H1 (cell line): Measurements from ENCODE around the gene DPP10. TPM values are rescaled to one million over a fixed set of nuclear protein-coding genes. Genes with fewer than 3 reads are reported as not detected.
"Not testable (repeated sequence)": the region's sequence is repeated elsewhere in the genome, so short reads cannot be mapped to it uniquely, and the experiment has no call there.

Experiments
- CTCF ChIA-PET: fragments of 300-600 bp; sonication (Branson Sonifier 250); formaldehyde crosslinking; loops from one replicate; lab custom pipeline; 2021; ENCODE audit not compliant: partially characterized antibody; lab: Charles Lee
- POLR2A ChIA-PET: fragments of 300-600 bp; sonication (Branson Sonifier 250); formaldehyde crosslinking; loops from one replicate; lab custom pipeline; 2021; ENCODE audit warnings: inconsistent platforms; ENCODE audit not compliant: partially characterized antibody; lab: Charles Lee
- DNase-seq, 2 experiments: peaks; one replicate each; pipeline versions ENCODE4 v3.0.0 to v3.0.0-alpha.2; 2010 to 2022; ENCODE audit warnings: low spot score in 2 of 2, low read depth in 1 of 2, mixed read lengths in 1 of 2
- FAIRE-seq: peaks from 2 replicates; lab custom pipeline; 2011; peaks lifted over from hg19 to GRCh38; lab: Jason Lieb, UNC
- H2AFZ ChIP-seq: 2 replicates; pipeline ENCODE4 v1.8.1; 2012; ENCODE audit warnings: low read length, inconsistent platforms
- H2AK5ac ChIP-seq: 2 replicates; pipeline ENCODE4 v1.6.1; 2013; ENCODE audit warnings: low read depth, low read length
- H2BK120ac ChIP-seq: replicated peaks from 2 replicates; pipeline ENCODE3; 2013; ENCODE audit warnings: low read depth, low read length, inconsistent platforms
- H2BK12ac ChIP-seq: 2 replicates; pipeline ENCODE4 v1.6.1; 2013; ENCODE audit warnings: low read depth, low read length
- H2BK15ac ChIP-seq: 2 replicates; pipeline ENCODE4 v1.6.1; 2013; ENCODE audit warnings: low read length
- H2BK20ac ChIP-seq: 2 replicates; pipeline ENCODE4 v1.6.1; 2013; ENCODE audit warnings: low read length
- H2BK5ac ChIP-seq: 2 replicates; pipeline ENCODE4 v1.6.1; 2013; ENCODE audit warnings: low read depth, low read length
- H3K14ac ChIP-seq: 2 replicates; pipeline ENCODE4 v1.6.1; 2013; ENCODE audit warnings: inconsistent platforms; ENCODE audit not compliant: insufficient read length
- H3K18ac ChIP-seq: 2 replicates; pipeline ENCODE4 v1.6.1; 2013; ENCODE audit warnings: low read length; ENCODE audit errors: extremely low read depth
- H3K23ac ChIP-seq: 2 replicates; pipeline ENCODE4 v1.6.1; 2013; ENCODE audit warnings: inconsistent platforms; ENCODE audit not compliant: insufficient read length
- H3K23me2 ChIP-seq: 2 replicates; pipeline ENCODE4 v1.6.1; 2013; ENCODE audit warnings: low read depth, low read length
- H3K27ac ChIP-seq: 2 replicates; pipeline ENCODE4 v1.6.1; 2011; ENCODE audit warnings: low read depth, low read length, inconsistent platforms
- H3K27me3 ChIP-seq, 4 experiments: replicated peaks in 1 of 4; 1 replicate in 1 of 4; 2 replicates in 3 of 4; pipeline versions ENCODE4 v1.6.1 to v1.8.1; 2011 to 2013; ENCODE audit warnings: low read length in 3 of 4, mild to moderate bottlenecking in 3 of 4, inconsistent platforms in 2 of 4, mixed read lengths in 2 of 4, moderate library complexity in 1 of 4; ENCODE audit not compliant: control insufficient read depth in 3 of 4, insufficient read depth in 3 of 4; ENCODE audit errors: extremely low read depth in 1 of 4
- H3K36me3 ChIP-seq, 4 experiments: 2 replicates each; pipeline versions ENCODE4 v1.6.1 to v1.8.1; 2011 to 2013; ENCODE audit warnings: mild to moderate bottlenecking in 4 of 4, low read length in 3 of 4, moderate library complexity in 2 of 4, control low read depth in 1 of 4, inconsistent platforms in 1 of 4; ENCODE audit not compliant: insufficient read depth in 4 of 4, control insufficient read depth in 2 of 4
- H3K4ac ChIP-seq: replicated peaks from 2 replicates; pipeline ENCODE3; 2013; ENCODE audit warnings: low read length, low read depth, mixed read lengths, inconsistent platforms; ENCODE audit not compliant: insufficient read length
- H3K4me1 ChIP-seq, 4 experiments: replicated peaks in 1 of 4; 1 replicate in 1 of 4; 2 replicates in 3 of 4; pipeline versions ENCODE4 v1.6.1 to v1.8.1; 2011 to 2013; ENCODE audit warnings: low read length in 3 of 4, inconsistent platforms in 2 of 4, mixed read lengths in 1 of 4; ENCODE audit not compliant: insufficient read depth in 4 of 4, control insufficient read depth in 3 of 4
- H3K4me2 ChIP-seq, 2 experiments: 2 replicates each; pipeline versions ENCODE4 v1.6.1 to v1.8.1; 2011 to 2013; ENCODE audit warnings: low read depth in 2 of 2, low read length in 2 of 2, control low read depth in 1 of 2, inconsistent platforms in 1 of 2, mild to moderate bottlenecking in 1 of 2; ENCODE audit not compliant: insufficient read depth in 1 of 2
- H3K4me3 ChIP-seq, 4 experiments: fragments of 200-600, 300-600 bp in 1 of 4; sonication (generic), shearing (Covaris generic), sonication (Bioruptor Twin) in 1 of 4; 2 replicates each; pipeline versions ENCODE4 v1.5.1 to v1.8.1; 2011 to 2016; ENCODE audit warnings: low read length in 4 of 4, low read depth in 3 of 4, control low read depth in 2 of 4, inconsistent platforms in 2 of 4, mild to moderate bottlenecking in 2 of 4, mixed read lengths in 1 of 4, moderate library complexity in 1 of 4; ENCODE audit not compliant: insufficient read depth in 2 of 4; ENCODE audit errors: extremely low read depth in 1 of 4
- H3K56ac ChIP-seq: replicated peaks from 2 replicates; pipeline ENCODE3; 2013; ENCODE audit warnings: low read depth, mild to moderate bottlenecking, mixed read lengths, low read length, inconsistent platforms; ENCODE audit not compliant: insufficient read length
- H3K79me1 ChIP-seq: 2 replicates; pipeline ENCODE4 v1.6.1; 2013; ENCODE audit warnings: low read depth, low read length, control low read depth
- H3K79me2 ChIP-seq, 2 experiments: 2 replicates each; pipeline versions ENCODE4 v1.6.1 to v1.8.1; 2012 to 2013; ENCODE audit warnings: low read length in 2 of 2, mild to moderate bottlenecking in 2 of 2, inconsistent platforms in 1 of 2; ENCODE audit not compliant: insufficient read depth in 2 of 2, control insufficient read depth in 1 of 2
- H3K9ac ChIP-seq, 4 experiments: replicated peaks in 1 of 4; 1 replicate in 1 of 4; 2 replicates in 3 of 4; pipeline versions ENCODE4 v1.6.1 to v1.8.1; 2011 to 2013; ENCODE audit warnings: low read depth in 3 of 4, low read length in 3 of 4, control low read depth in 2 of 4, mild to moderate bottlenecking in 2 of 4, moderate library complexity in 2 of 4, inconsistent platforms in 1 of 4; ENCODE audit errors: extremely low read depth in 1 of 4
- H3K9me3 ChIP-seq, 2 experiments: 2 replicates each; pipeline versions ENCODE4 v1.6.1 to v1.8.1; 2012 to 2013; ENCODE audit warnings: mild to moderate bottlenecking in 2 of 2, moderate library complexity in 2 of 2, control low read depth in 1 of 2, inconsistent platforms in 1 of 2, low read depth in 1 of 2, low read length in 1 of 2, mixed read lengths in 1 of 2; ENCODE audit not compliant: insufficient read depth in 2 of 2
- H4K20me1 ChIP-seq, 2 experiments: replicated peaks in 1 of 2; 2 replicates each; pipeline versions ENCODE3 to v1.8.1; 2011 to 2013; ENCODE audit warnings: inconsistent platforms in 2 of 2, low read length in 2 of 2, mild to moderate bottlenecking in 1 of 2; ENCODE audit not compliant: insufficient read depth in 2 of 2, control insufficient read depth in 1 of 2
- H4K5ac ChIP-seq: 2 replicates; pipeline ENCODE4 v1.6.1; 2013; ENCODE audit warnings: low read length, low read depth, mixed read lengths, inconsistent platforms; ENCODE audit not compliant: insufficient read length
- H4K8ac ChIP-seq: 2 replicates; pipeline ENCODE4 v1.8.0; 2013; ENCODE audit warnings: mild to moderate bottlenecking, moderate library complexity, low read length, inconsistent platforms; ENCODE audit not compliant: insufficient read depth; ENCODE audit errors: extremely low read depth
- H4K91ac ChIP-seq: replicated peaks from 2 replicates; pipeline ENCODE3; 2013; ENCODE audit warnings: low read length, mixed read lengths, inconsistent platforms; ENCODE audit not compliant: insufficient read length
- WGBS, 2 experiments: shearing (Covaris generic) in 1 of 2; methylation state at CpG; one replicate each; pipeline versions ENCODE4 v1.1.6 to v1.1.7; 2013 to 2015; ENCODE audit warnings: low lambda C conversion rate in 2 of 2, mixed read lengths in 2 of 2, inconsistent platforms in 1 of 2, low coverage in 1 of 2, missing lambda C conversion rate in 1 of 2; ENCODE audit not compliant: insufficient replicate concordance in 2 of 2, insufficient coverage in 1 of 2, insufficient read length in 1 of 2; ENCODE audit errors: extremely low coverage in 1 of 2, missing lambda C conversion rate in 1 of 2; 5-methylcytosine and 5-hydroxymethylcytosine counted together
- polyA plus RNA-seq, 7 experiments: library from polyadenylated mRNA; depleted of rRNA in 3 of 7; stranded (reverse) in 5 of 7; unstranded in 2 of 7; fragments of >200 nt in 5 of 7; fragments of 200-250 nt in 2 of 7; gene quantifications; 1 replicate in 5 of 7; 2 replicates in 1 of 7; 4 replicates in 1 of 7; pipeline versions ENCODE4 v1.2.1 to v1.2.3, GENCODE V29; 2011 to 2013; ENCODE audit warnings: missing spikeins in 2 of 7, mixed read lengths in 2 of 7
- total RNA-seq: library from RNA; stranded (reverse); fragmentation: NEBNext Ultra II Directional; extraction: Animal tissue kit (Norgen Biotek cat#: 25700); gene quantifications from 2 replicates; pipeline ENCODE4 v1.2.1, GENCODE V29; 2021

DPP10 gene
- total and polyA plus RNA-seq, 2 of the 8 experiments (the other 6 are each of a cell fraction or from before 2014, with no cell fraction given), result 3.3 to 7.2 TPM

DNA sequence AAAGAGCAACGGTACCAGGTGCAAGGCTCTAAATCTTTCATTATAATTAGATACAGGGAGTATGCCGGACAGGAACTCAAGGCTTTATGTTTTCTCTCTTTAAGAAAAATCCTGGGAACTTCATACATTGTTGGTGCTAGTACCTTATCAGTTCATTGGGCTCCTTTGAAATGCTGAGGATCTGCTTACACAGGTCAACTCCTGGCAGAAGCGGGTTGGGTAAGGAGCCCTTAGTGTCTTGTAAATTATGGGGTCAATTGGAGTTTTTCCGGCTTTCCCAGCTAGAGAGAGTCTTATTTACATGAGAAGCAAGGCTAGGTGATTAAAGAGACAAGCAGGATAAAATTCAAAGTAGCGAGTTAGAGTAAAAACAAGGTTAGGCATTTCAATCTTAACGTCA lies 998.3 kb downstream of the DPP10 start:
- H4K91ac ChIP-seq, H3K23ac ChIP-seq, H4K8ac ChIP-seq, H3K27ac ChIP-seq, H4K20me1 ChIP-seq, H3K4me1 ChIP-seq, H2BK15ac ChIP-seq, H4K5ac ChIP-seq, H2BK5ac ChIP-seq, CTCF ChIA-PET, H3K14ac ChIP-seq, H3K18ac ChIP-seq, H2AK5ac ChIP-seq, H3K9ac ChIP-seq, H2BK20ac ChIP-seq, H3K79me2 ChIP-seq, H2BK120ac ChIP-seq, H3K4ac ChIP-seq, H3K36me3 ChIP-seq, H3K79me1 ChIP-seq, H3K56ac ChIP-seq, POLR2A ChIA-PET, H2BK12ac ChIP-seq, H2AFZ ChIP-seq, H3K23me2 ChIP-seq, H3K27me3 ChIP-seq: not testable (repeated sequence)
- FAIRE-seq, result peak; percentile 39
- 7% methylated on average over 6 of the region's 6 CpGs; no CpG with 5 or more reads in 1 of the 2 experiments for WGBS, 2 experiments
- peak overlapping the region; percentile 43 to 48; a peak in 2 of 4 replicates for H3K4me2 ChIP-seq
- H3K4me3 ChIP-seq, result peak overlapping the region in 1 of 4 experiments; percentile 47; a peak in 2 of 8 replicates
- peak in 1 of 2 experiments; percentile 67 for DNase-seq
- peaks cover 10 to 11% of the 10 kb centered on the region in 2 experiments for H3K9me3 ChIP-seq
